Measurements from ENCODE around the gene SFRP4.

- no peak for TF ChIP-seq CTCF (conservative IDR thresholded peaks at IDR 0.05; ENCODE audit: low read length)
- TF ChIP-seq EZH2phosphoT487 (IDR thresholded peaks at IDR 0.05; ENCODE audit: borderline replicate concordance) = no peak
Observed at GRCh38 chr7:37924491-37925041, 7.9 kb upstream of the SFRP4 start.

All from Loucy (cell line).